Testis (tissue), 3 donors: Measurements from ENCODE around the gene LRRC17. TPM values are rescaled to one million over a fixed set of nuclear protein-coding genes. Genes with fewer than 3 reads are reported as not detected.

Experiments used
- DNase-seq: peaks from one replicate; pipeline ENCODE4 v3.0.0-alpha.2; 2019
- H3K27ac ChIP-seq, 2 donors: fragments of 200-600 bp; sonication (generic); one replicate each; pipeline ENCODE4 v1.5.1; 2019
- H3K27me3 ChIP-seq: fragments of 200-600 bp; sonication (generic); one replicate; pipeline ENCODE4 v1.5.1; 2019
- H3K36me3 ChIP-seq: fragments of 200-600 bp; sonication (generic); one replicate; pipeline ENCODE4 v1.5.1; 2017; ENCODE audit warnings: low read depth; ENCODE audit errors: missing control alignments
- H3K4me1 ChIP-seq: fragments of 200-600 bp; sonication (generic); one replicate; pipeline ENCODE4 v1.5.1; 2019
- H3K4me3 ChIP-seq, 2 donors: fragments of 200-600 bp; sonication (generic); one replicate each; pipeline ENCODE4 v1.5.1; 2017 to 2019
- H3K9me3 ChIP-seq: fragments of 200-600 bp; sonication (generic); one replicate; pipeline ENCODE4 v1.5.1; 2017
- POLR2A ChIP-seq: fragments of 450-650 bp; IDR thresholded peaks from one replicate; pipeline ENCODE4 v1.6.1; 2017; ENCODE audit warnings: antibody characterized with exemption, mild to moderate bottlenecking, moderate library complexity
- WGBS, 2 donors: methylation state at CpG; one replicate each; pipeline ENCODE4 v1.1.5; 2018; 5-methylcytosine and 5-hydroxymethylcytosine counted together
- intact Hi-C: fragments of 100-400 bp; cut with DNase I; formaldehyde crosslinking; loops from one replicate; pipeline ENCODE4 v1.15.1; 2023; ENCODE audit warnings: low total_unique reads
- polyA plus RNA-seq: library from polyadenylated mRNA; stranded (reverse); fragments of 350-450 nt; fragmentation: Illumina TruSeq; extraction: RNeasy Lipid Tissue Mini Kit (QIAGEN cat#74804); gene quantifications from one replicate; pipeline ENCODE4 v1.2.3, GENCODE V29; 2014; ENCODE audit warnings: low read depth, low replicate concordance; ENCODE audit not compliant: insufficient read depth
- total RNA-seq, 2 donors: library from RNA; depleted of rRNA; stranded (reverse); fragments of >200 nt; gene quantifications; one replicate each; pipeline ENCODE4 v1.2.3, GENCODE V29; 2016
- TF ChIP-seq, protein P1 (sequence below), 3 experiments: fragments of 450-650 bp in 2 of 3; fragments of 200-600 bp in 1 of 3; sonication (generic) in 1 of 3; IDR thresholded peaks; one replicate each; pipeline ENCODE4 v1.5.1; 2016 to 2019; ENCODE audit warnings: antibody characterized with exemption in 3 of 3, mild to moderate bottlenecking in 2 of 3, moderate library complexity in 1 of 3

Gene LRRC17
- total and polyA plus RNA-seq, 3 donors from 2014 or later: 5.8 to 9.7 (median 8.2) TPM

- H3K4me3 ChIP-seq: no peak overlapping the region
- 97 to 100% methylated on average over 2 of the region's 2 CpGs for WGBS, 2 donors
- DNase-seq: no peak
- H3K4me1 ChIP-seq: no peaks in the 10 kb centered on the region
- no peaks in the 10 kb centered on the region for H3K9me3 ChIP-seq
- TF ChIP-seq, protein P1, sequence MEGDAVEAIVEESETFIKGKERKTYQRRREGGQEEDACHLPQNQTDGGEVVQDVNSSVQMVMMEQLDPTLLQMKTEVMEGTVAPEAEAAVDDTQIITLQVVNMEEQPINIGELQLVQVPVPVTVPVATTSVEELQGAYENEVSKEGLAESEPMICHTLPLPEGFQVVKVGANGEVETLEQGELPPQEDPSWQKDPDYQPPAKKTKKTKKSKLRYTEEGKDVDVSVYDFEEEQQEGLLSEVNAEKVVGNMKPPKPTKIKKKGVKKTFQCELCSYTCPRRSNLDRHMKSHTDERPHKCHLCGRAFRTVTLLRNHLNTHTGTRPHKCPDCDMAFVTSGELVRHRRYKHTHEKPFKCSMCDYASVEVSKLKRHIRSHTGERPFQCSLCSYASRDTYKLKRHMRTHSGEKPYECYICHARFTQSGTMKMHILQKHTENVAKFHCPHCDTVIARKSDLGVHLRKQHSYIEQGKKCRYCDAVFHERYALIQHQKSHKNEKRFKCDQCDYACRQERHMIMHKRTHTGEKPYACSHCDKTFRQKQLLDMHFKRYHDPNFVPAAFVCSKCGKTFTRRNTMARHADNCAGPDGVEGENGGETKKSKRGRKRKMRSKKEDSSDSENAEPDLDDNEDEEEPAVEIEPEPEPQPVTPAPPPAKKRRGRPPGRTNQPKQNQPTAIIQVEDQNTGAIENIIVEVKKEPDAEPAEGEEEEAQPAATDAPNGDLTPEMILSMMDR (IDR thresholded peaks at IDR 0.05): no peak
- no peak for TF ChIP-seq POLR2A
- no peaks in the 10 kb centered on the region for H3K36me3 ChIP-seq
- intact Hi-C loops: no loop called here
- H3K27ac ChIP-seq: no peak overlapping the region
- no peaks in the 10 kb centered on the region for H3K27me3 ChIP-seq
These were observed 40.3 kb upstream of the LRRC17 start for GRCh38 chr7:102872460-102872859.

- no peaks in the 10 kb centered on the region for H3K9me3 ChIP-seq
- H3K4me1 ChIP-seq: no peaks in the 10 kb centered on the region
- H3K27me3 ChIP-seq: no peaks in the 10 kb centered on the region
- no peak overlapping the region for H3K27ac ChIP-seq
- DNase-seq: no peak
- 84 to 86% methylated on average over 4 of the region's 4 CpGs for WGBS, 2 donors
- no peaks in the 10 kb centered on the region for H3K36me3 ChIP-seq
- no peak overlapping the region for H3K4me3 ChIP-seq
- intact Hi-C loops: no loop called here
- TF ChIP-seq POLR2A: no peak
- TF ChIP-seq, protein P1 (IDR thresholded peaks at IDR 0.05): no peak
These were observed 39.2 kb upstream of the LRRC17 start for GRCh38 chr7:102873470-102874165.

DNA sequence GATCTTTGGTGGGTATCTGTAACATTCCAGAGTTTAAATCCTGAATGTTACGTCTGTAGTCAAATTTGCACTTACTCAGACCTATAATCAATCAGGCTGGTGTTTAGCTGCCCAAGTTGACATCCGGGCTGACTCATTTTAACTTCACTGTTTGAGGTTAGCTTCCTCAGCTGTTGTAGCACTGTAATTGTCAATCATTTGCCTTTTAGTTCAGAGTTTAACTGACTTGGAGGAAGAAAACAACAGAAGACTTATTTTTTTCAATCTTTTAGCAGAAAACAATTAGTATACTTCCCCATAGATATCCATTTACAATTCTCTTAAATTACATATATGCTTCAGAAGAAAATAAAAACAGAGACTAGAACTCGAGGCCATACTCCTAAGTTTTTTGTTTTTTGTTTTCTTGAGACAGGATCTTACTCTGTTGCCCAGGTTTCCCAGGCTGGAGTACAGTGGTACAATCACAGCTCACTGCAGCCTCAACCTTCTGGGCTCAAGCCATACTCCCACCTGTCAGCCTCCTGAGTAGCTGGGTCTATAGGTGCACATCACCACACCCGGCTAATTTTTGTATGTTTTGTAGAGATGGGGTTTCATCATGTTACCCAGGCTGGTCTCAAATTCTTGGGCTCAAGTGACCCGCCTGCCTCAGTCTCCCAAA is 38.5 kb upstream of the LRRC17 start:
- intact Hi-C loops: no loop called here
- no peak for DNase-seq
- no peak overlapping the region for H3K27ac ChIP-seq
- TF ChIP-seq, protein P1 (IDR thresholded peaks at IDR 0.05): no peak
- TF ChIP-seq POLR2A: no peak
- no peaks in the 10 kb centered on the region for H3K27me3 ChIP-seq
- no peak overlapping the region for H3K4me3 ChIP-seq
- 85 to 93% methylated on average over 5 of the region's 5 CpGs for WGBS, 2 donors
- no peaks in the 10 kb centered on the region for H3K4me1 ChIP-seq
- H3K9me3 ChIP-seq: no peaks in the 10 kb centered on the region
- H3K36me3 ChIP-seq: no peaks in the 10 kb centered on the region

GRCh38 chr7:102874966-102875365 is 37.8 kb upstream of the LRRC17 start:
- Histone ChIP-seq H3K9me3 (no peaks in the 10 kb centered on the region), H3K36me3 (no peaks in the 10 kb centered on the region), H3K27ac (no peak overlapping the region), H3K27me3 (no peaks in the 10 kb centered on the region), H3K4me3 (no peak overlapping the region), H3K4me1 (no peaks in the 10 kb centered on the region)
- intact Hi-C loops: no loop called here
- TF ChIP-seq, protein P1 (IDR thresholded peaks at IDR 0.05): no peak
- no peak for TF ChIP-seq POLR2A
- no peak for DNase-seq
- WGBS, 2 donors: 83 to 88% methylated on average over 1 of the region's 1 CpG
